Fibroblast of peridontal ligament (primary cell): ENCODE measurements around the gene FLT1.

Source experiments
- DNase-seq: peaks from one replicate; pipeline ENCODE4 v3.0.0-alpha.2; 2010; ENCODE audit errors: extremely low read depth

The FLT1 gene

GRCh38 chr13:28488376-28489005 lies 6.4 kb downstream of the FLT1 start:
- peak; percentile 46 for DNase-seq

GRCh38 chr13:28485996-28486543 lies 8.9 kb downstream of the FLT1 start:
- no peak for DNase-seq

- no peak for DNase-seq
These were observed 9.4 kb downstream of the FLT1 start for GRCh38 chr13:28485551-28485950.

- no peak for DNase-seq
These were observed 9.8 kb downstream of the FLT1 start for GRCh38 chr13:28485097-28485496.

- no peak for DNase-seq
These were observed 11.5 kb downstream of the FLT1 start for GRCh38 chr13:28483313-28483931.

- DNase-seq: no peak
These were observed 15.9 kb downstream of the FLT1 start for GRCh38 chr13:28479005-28479404.

- peak; percentile 79 for DNase-seq
These were observed 16.8 kb downstream of the FLT1 start for GRCh38 chr13:28478127-28478526.

GRCh38 chr13:28477709-28477973 lies 17.3 kb downstream of the FLT1 start:
- no peak for DNase-seq

- no peak for DNase-seq
These were observed 17.8 kb downstream of the FLT1 start for GRCh38 chr13:28476919-28477708.

- DNase-seq: peak; percentile 93
These were observed 18.8 kb downstream of the FLT1 start for GRCh38 chr13:28475916-28476725.

GRCh38 chr13:28474491-28475134 lies 20.3 kb downstream of the FLT1 start:
- DNase-seq: no peak

- no peak for DNase-seq
These were observed 21.9 kb downstream of the FLT1 start for GRCh38 chr13:28473044-28473443.

- DNase-seq: no peak
These were observed 23.5 kb downstream of the FLT1 start for GRCh38 chr13:28471421-28471820.

GRCh38 chr13:28470296-28470695 lies 24.6 kb downstream of the FLT1 start:
- DNase-seq: no peak

- no peak for DNase-seq
These were observed 25.6 kb downstream of the FLT1 start for GRCh38 chr13:28469316-28469715.

- no peak for DNase-seq
These were observed 26.7 kb downstream of the FLT1 start for GRCh38 chr13:28468023-28468915.

- DNase-seq: no peak
These were observed 27.9 kb downstream of the FLT1 start for GRCh38 chr13:28467034-28467433.

- no peak for DNase-seq
These were observed 28.8 kb downstream of the FLT1 start for GRCh38 chr13:28466151-28466550.

- no peak for DNase-seq
These were observed 30.0 kb downstream of the FLT1 start for GRCh38 chr13:28464861-28465460.

- DNase-seq: no peak
These were observed 31.4 kb downstream of the FLT1 start for GRCh38 chr13:28463481-28463880.
